Hindlimb muscle (tissue), 1 donor: ENCODE results near the gene EIF6. TPM values are rescaled to one million over a fixed set of nuclear protein-coding genes. Genes with fewer than 3 reads are reported as not detected.
"Not testable (repeated sequence)": the region's sequence is repeated elsewhere in the genome, so short reads cannot be mapped to it uniquely, and the experiment has no call there.

ENCODE experiments used
- DNase-seq: peaks from one replicate; pipeline ENCODE4 v3.0.0-alpha.2; 2013
- polyA plus RNA-seq: library from polyadenylated mRNA; unstranded; fragments of 120-200 nt; gene quantifications from one replicate; pipeline ENCODE4 v1.2.1, GENCODE V29; 2013; ENCODE audit not compliant: insufficient read length

EIF6 gene
- polyA plus RNA-seq, 1 donor, result 75.6 TPM

DNA sequence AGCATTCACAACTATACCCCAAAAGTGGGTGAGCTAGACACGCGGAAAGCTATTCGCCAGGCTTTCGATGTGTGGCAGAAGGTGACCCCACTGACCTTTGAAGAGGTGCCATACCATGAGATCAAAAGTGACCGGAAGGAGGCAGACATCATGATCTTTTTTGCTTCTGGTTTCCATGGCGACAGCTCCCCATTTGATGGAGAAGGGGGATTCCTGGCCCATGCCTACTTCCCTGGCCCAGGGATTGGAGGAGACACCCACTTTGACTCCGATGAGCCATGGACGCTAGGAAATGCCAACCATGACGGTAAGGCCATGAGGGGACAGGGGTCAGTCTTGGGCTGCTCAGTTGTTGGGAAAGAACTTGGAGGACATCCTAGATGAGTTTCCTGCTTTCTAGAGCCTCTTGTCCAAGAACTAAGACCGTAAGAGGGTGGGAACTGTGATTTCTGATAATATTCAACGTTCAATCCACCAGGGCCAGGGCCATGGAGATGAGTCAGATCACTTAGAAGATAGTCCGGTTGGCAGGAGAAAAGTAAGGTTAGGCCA, 30.0 kb downstream of the EIF6 start:
- DNase-seq, result no peak

DNA sequence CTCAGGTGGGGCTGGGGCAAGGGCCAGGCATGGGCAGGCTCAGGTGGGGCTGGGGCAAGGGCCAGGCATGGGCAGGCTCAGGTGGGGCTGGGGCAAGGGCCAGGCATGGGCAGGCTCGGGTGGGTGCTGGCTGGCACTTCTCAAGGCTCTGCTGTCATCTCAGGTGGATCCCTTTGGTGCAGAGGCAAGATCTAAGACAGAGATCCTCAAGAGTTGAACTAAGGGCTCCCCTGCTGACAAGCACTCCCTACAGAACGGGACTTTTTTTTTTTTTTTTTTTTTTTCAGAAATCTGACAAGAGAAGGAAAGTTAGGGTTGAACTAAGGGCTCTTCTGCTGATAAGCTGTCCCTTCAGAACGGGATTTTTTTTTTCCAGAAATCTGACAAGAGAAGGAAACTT, 31.6 kb downstream of the EIF6 start:
- DNase-seq, result no peak

DNA sequence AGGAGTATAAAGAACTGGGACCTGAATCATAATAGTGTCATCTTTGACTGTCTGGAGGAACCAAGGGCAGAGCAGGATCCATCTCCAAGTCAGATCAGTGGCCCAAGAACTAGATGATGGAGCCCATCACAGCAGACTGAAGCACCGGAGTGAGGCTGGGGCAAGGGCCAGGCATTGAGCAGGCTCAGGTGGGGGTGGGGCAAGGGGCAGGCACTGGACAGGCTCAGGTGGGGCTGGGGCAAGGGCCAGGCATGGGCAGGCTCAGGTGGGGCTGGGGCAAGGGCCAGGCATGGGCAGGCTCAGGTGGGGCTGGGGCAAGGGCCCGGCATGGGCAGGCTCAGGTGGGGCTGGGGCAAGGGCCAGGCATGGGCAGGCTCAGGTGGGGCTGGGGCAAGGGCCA, 32.0 kb downstream of the EIF6 start:
- DNase-seq, result not testable (repeated sequence)

DNA sequence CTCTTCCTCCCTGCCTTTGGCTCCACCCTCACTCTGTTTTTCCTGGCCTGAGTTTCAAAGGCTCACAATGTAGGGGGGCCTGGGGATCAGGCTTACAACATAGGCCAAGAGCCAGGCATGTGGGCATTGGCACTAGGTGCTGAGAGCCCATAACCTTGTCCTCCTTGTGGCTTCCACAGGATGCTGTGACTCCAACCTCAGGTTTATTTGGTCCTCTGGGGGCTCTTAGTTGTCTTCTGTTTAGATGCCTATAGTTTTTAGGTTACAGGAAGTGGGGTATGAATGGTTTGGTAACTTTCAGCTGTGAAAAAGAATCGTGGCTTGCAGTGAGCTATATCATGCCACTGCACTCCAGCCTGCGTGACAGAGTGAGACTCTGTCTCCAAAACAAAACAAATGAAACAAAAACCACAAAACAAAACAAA, 32.5 kb downstream of the EIF6 start:
- no peak for DNase-seq

- DNase-seq, result no peak
Measured at GRCh38 chr20:35251613-35251940, 33.0 kb downstream of the EIF6 start.

DNA sequence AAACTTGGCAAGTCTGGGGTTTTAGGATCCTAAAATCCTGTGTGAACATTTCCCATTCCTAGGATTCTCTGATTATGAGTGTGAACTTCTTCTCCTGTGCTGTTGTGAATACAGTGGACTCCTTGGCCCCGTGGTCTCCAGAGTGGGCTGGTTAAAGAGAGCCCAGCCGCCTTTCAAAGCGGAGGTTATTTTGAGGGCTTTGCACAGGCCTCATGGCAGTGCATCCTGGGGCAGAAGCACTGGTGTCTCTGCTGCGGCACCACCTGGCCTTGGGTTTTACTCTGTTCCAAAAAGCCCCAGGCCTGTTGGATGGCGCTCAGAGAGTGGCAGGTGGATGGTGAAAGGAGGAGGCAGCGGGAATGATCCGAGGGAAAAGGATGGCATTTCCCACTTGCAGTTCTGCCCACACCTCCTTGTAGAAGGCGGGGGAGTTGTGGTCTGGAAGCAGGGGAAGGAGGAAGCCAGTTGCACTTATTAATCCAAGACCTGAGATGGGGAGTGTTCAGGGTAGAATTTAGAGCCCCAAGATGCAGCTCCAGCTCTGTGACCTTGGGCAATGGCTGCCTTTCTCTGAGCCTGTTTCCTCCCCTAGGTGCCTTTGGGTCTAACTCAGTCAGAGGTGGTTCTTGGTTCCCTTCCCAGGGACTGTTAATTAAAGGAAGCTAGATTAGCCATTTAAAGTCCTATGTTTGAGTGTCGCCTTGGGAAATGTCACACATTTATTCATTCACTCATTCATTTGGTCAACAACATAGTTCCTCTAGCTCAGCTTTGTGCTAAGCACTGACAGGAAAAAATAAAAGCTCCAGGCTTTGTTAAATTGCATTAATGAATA, 35.7 kb downstream of the EIF6 start:
- DNase-seq, result no peak

DNA sequence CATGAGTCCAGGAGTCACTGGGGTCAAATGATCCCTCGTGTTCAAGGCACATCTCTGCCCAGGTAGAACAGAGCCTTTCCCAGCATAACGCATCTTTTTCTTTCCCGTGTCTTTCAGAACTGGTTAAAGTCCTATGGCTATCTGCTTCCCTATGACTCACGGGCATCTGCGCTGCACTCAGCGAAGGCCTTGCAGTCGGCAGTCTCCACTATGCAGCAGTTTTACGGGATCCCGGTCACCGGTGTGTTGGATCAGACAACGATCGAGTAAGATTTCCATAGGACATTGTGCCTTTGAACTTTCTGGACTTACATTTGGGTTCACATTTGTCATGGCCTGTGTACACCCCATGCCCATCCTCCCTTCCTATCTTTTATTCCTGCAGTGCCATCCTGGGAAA, 37.8 kb downstream of the EIF6 start:
- DNase-seq, result no peak

- no peak for DNase-seq
Measured at GRCh38 chr20:35243986-35244385, 40.6 kb downstream of the EIF6 start.

- DNase-seq, result no peak
Measured at GRCh38 chr20:35243317-35243716, 41.3 kb downstream of the EIF6 start.

DNA sequence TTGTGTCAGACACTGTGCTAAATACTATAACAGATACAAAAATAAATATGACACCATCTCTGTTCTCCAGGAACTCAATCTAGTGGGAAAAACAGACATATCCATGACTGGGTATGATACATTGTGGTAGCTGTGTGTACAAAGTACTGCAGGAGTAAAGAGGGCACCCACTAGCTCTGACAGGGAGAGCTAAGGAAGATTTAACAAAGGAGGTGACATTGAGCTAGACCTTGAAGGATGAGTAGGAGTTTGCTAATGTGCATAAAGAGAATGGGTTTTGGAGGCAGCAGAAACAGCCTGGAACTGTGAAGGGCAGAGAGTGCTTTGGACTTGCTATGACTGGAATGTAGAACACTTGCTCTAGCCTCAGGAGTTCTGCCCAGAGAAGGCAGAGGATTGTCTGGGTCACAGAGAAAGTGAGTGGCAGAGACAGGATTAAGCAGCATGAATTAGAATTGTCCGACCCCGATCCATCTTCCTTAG, 43.7 kb downstream of the EIF6 start:
- no peak for DNase-seq

GRCh38 chr20:35240083-35240810, 44.3 kb downstream of the EIF6 start:
- DNase-seq, result no peak

GRCh38 chr20:35238735-35239134, 45.8 kb downstream of the EIF6 start:
- no peak for DNase-seq

DNA sequence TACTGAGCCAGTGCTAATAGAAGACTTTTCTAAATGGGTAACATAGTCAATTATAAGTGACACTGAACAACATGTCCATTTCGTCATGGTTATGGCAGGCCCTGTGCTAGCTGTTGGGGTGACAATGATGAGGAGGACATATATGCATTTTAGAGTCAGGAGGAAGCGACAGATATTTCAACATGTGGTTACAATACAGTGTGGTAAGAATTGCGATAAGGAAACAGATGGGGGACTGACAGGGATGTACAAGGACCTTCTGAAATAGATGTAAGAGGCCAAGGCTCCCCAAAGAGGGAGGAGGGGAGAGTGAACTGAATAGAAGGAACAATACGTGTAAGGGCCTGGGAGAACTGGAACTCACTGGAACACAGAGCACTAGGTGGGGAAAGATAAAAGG, 46.4 kb downstream of the EIF6 start:
- no peak for DNase-seq

DNA sequence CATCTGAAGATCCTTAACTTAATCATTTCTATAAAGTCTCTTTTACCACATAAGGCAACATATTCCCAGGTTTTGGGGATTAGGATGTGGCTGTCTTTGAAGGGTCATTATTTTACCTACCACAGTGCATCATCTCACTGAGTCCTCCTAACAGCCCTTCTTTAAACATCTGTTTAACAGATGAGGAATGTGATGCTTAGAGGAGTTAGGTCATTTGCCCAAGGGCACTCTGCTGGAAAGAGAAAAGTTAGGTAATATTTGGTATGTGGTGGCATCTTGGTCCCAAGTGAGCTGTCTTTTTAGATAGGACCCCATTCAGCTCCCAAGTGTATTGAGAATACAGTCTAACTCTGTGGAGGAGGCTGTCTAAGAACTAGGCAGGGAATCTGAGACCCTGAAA, 47.1 kb downstream of the EIF6 start:
- DNase-seq, result no peak

GRCh38 chr20:35235881-35236280, 48.7 kb downstream of the EIF6 start:
- DNase-seq, result no peak

DNA sequence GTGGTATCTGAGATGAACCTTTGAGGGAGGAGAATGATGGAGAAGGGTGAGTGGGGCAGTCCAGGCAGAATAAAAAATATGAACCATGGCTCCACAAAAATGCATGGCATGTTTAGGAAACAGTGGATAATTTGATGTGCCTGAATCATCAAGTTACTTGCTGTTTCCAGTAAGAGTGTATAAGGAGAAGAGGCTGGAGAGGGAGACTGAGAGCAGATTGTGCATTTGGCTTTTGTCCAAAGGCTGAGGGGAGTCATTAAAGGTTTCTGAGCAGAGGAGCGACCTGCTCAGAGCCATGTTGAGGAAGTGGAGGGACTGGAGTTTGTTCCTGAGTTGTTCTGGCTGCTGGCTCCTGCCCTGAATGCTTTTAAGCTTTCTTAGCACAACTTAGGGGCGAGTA, 52.0 kb downstream of the EIF6 start:
- no peak for DNase-seq

Other genes starting within 250 kb of the EIF6 start
- 62.0 TPM for gene TRPC4AP, start 192.0 kb downstream of the EIF6 start, polyA plus RNA-seq
- gene EDEM2, start 137.4 kb downstream of the EIF6 start, polyA plus RNA-seq, result 10.3 TPM
- 43.5 TPM for gene PROCR, start 112.7 kb downstream of the EIF6 start, polyA plus RNA-seq
- gene MMP24, start 58.1 kb downstream of the EIF6 start, polyA plus RNA-seq, result 0.43 TPM
- gene MMP24OS, start 6.7 kb downstream of the EIF6 start, polyA plus RNA-seq, result 29.2 TPM
- 0.17 TPM for gene FAM83C, start 7.7 kb upstream of the EIF6 start, polyA plus RNA-seq
- gene UQCC1, start 127.2 kb upstream of the EIF6 start, polyA plus RNA-seq, result 42.2 TPM
- gene GDF5, start 153.5 kb upstream of the EIF6 start, polyA plus RNA-seq, result 0.19 TPM
- 31.0 TPM for gene CEP250, start 170.8 kb upstream of the EIF6 start, polyA plus RNA-seq
- not detected for gene C20orf173, start 244.9 kb upstream of the EIF6 start, polyA plus RNA-seq